ENCODE results near the gene STEAP4. TPM values are rescaled to one million over a fixed set of nuclear protein-coding genes. Genes with fewer than 3 reads are reported as not detected.

STEAP4 gene
- total RNA-seq, 1 donor from 2014 or later: 0.54 TPM

DNA sequence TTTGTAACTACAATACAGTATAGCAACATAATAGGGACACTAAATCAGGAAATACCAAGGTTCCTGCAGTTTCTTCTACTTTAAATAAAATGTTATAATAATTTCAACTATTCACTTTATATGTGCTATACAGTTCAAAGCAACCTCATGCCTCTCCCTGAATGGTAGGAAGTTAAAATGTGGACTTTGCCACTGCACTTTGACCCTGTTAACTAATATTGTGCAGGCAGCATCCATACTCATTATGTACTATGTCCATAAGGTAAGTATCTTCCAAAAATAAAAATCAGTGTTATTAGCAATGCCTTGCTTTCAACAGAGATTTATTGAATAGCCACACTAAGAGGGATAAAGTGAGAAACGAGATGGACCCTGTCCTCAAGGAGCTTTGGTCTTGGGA is 4.8 kb downstream of the STEAP4 start:
- TF ChIP-seq, protein P1, sequence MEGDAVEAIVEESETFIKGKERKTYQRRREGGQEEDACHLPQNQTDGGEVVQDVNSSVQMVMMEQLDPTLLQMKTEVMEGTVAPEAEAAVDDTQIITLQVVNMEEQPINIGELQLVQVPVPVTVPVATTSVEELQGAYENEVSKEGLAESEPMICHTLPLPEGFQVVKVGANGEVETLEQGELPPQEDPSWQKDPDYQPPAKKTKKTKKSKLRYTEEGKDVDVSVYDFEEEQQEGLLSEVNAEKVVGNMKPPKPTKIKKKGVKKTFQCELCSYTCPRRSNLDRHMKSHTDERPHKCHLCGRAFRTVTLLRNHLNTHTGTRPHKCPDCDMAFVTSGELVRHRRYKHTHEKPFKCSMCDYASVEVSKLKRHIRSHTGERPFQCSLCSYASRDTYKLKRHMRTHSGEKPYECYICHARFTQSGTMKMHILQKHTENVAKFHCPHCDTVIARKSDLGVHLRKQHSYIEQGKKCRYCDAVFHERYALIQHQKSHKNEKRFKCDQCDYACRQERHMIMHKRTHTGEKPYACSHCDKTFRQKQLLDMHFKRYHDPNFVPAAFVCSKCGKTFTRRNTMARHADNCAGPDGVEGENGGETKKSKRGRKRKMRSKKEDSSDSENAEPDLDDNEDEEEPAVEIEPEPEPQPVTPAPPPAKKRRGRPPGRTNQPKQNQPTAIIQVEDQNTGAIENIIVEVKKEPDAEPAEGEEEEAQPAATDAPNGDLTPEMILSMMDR (IDR thresholded peaks at IDR 0.05; ENCODE audit: unreplicated experiment): no peak
- peaks cover 4% of the 10 kb centered on the region for H3K4me1 Mint-ChIP-seq (ENCODE audit: unreplicated experiment)
- no peaks in the 10 kb centered on the region for H3K36me3 Mint-ChIP-seq (ENCODE audit: low read depth, unreplicated experiment)
- no peak overlapping the region for H3K27ac Mint-ChIP-seq (ENCODE audit: unreplicated experiment)
- H3K27me3 Mint-ChIP-seq (ENCODE audit: unreplicated experiment): no peaks in the 10 kb centered on the region
- DNase-seq (ENCODE audit: low spot score): no peak
- H3K9me3 Mint-ChIP-seq (ENCODE audit: unreplicated experiment): no peaks in the 10 kb centered on the region
- H3K4me3 Mint-ChIP-seq (ENCODE audit: unreplicated experiment): no peak overlapping the region

DNA sequence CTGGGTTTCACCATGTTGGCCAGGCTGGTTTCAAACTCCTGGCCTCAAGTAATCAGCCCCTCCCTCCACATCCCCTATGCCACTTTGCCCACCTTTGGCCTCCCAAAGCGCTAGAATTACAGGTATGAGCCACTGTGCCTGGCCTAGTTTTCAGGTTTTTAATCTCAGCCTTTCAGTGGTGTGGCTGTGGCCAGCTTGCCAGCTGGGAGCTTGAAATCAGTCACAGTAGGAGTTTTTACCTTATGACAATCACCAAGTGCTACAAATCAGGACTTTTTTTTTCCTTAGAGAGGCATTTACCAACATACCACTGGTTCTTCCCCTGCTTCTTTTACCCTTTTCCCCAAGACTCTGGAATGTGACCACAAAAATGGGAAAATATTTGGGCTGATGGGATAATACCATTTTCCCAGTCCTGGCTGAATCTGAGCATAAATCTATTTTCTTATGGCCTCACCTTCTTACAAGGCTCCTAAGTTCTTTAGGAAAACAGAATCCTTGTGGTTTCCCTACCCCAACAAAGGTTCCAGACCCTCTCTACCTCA is 6.2 kb downstream of the STEAP4 start:
- TF ChIP-seq, protein P1 (IDR thresholded peaks at IDR 0.05; ENCODE audit: unreplicated experiment): no peak
- no peak overlapping the region for H3K27ac Mint-ChIP-seq (ENCODE audit: unreplicated experiment)
- DNase-seq (ENCODE audit: low spot score): no peak
- no peaks in the 10 kb centered on the region for H3K4me1 Mint-ChIP-seq (ENCODE audit: unreplicated experiment)
- no peak overlapping the region for H3K4me3 Mint-ChIP-seq (ENCODE audit: unreplicated experiment)
- H3K36me3 Mint-ChIP-seq (ENCODE audit: low read depth, unreplicated experiment): no peaks in the 10 kb centered on the region
- H3K9me3 Mint-ChIP-seq (ENCODE audit: unreplicated experiment): no peaks in the 10 kb centered on the region
- H3K27me3 Mint-ChIP-seq (ENCODE audit: unreplicated experiment): no peaks in the 10 kb centered on the region

DNA sequence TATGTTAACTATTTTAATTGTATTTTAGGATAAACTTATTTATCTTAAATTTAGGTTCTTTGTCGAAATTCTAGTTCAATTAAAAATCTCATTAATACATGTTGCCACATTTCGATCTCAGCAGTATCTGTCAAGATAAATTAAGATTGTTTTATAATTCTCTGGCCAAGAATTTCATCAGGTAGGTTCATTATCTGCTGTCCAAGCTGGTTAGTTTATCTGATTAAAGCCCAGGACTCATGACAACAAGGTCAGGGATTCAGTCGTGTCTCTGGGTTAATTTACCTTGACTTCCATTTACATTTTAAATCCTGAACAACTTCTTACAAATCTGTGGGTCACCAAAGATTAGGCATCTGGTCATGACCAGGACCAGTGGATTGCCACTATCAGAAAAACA is 7.6 kb downstream of the STEAP4 start:
- Mint-ChIP-seq H3K9me3 (ENCODE audit: unreplicated experiment) (no peaks in the 10 kb centered on the region), H3K27ac (ENCODE audit: unreplicated experiment) (no peak overlapping the region), H3K36me3 (ENCODE audit: low read depth, unreplicated experiment) (no peaks in the 10 kb centered on the region), H3K4me3 (ENCODE audit: unreplicated experiment) (no peak overlapping the region), H3K27me3 (ENCODE audit: unreplicated experiment) (no peaks in the 10 kb centered on the region), H3K4me1 (ENCODE audit: unreplicated experiment) (no peaks in the 10 kb centered on the region)
- TF ChIP-seq, protein P1 (IDR thresholded peaks at IDR 0.05; ENCODE audit: unreplicated experiment): no peak
- DNase-seq (ENCODE audit: low spot score): no peak

DNA sequence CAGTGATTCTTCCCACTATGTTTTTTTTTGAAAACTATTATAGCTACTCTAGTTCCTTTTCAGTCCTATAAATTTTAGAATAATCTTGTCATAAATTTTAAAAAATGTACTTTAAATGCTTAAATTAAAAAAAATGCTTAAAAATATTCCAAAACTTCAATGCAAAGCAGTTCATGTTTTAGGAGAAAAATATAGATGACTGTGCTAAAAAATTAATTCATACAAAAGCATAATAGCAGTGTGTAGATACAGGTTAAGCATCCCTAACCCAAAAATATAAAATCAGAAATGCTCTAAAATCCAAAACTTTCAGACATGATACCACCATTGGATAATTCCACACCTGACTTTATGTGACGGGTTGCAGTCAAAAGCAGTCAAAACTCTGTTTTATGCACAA is 12.8 kb downstream of the STEAP4 start:
- Mint-ChIP-seq H3K27me3 (ENCODE audit: unreplicated experiment) (no peaks in the 10 kb centered on the region), H3K27ac (ENCODE audit: unreplicated experiment) (no peak overlapping the region), H3K4me1 (ENCODE audit: unreplicated experiment) (no peaks in the 10 kb centered on the region), H3K36me3 (ENCODE audit: low read depth, unreplicated experiment) (no peaks in the 10 kb centered on the region), H3K4me3 (ENCODE audit: unreplicated experiment) (no peak overlapping the region), H3K9me3 (ENCODE audit: unreplicated experiment) (no peaks in the 10 kb centered on the region)
- DNase-seq (ENCODE audit: low spot score): no peak
- TF ChIP-seq, protein P1 (IDR thresholded peaks at IDR 0.05; ENCODE audit: unreplicated experiment): no peak

GRCh38 chr7:88291398-88292173 is 15.1 kb downstream of the STEAP4 start:
- Mint-ChIP-seq H3K4me3 (ENCODE audit: unreplicated experiment) (no peak overlapping the region), H3K27ac (ENCODE audit: unreplicated experiment) (no peak overlapping the region), H3K27me3 (ENCODE audit: unreplicated experiment) (no peaks in the 10 kb centered on the region)

More at GRCh38 chr7:88291398-88292173, 15.1 kb downstream of the STEAP4 start:
- no peaks in the 10 kb centered on the region for H3K36me3 Mint-ChIP-seq (ENCODE audit: low read depth, unreplicated experiment)
- no peaks in the 10 kb centered on the region for H3K9me3 Mint-ChIP-seq (ENCODE audit: unreplicated experiment)
- no peak for DNase-seq (ENCODE audit: low spot score)
- H3K4me1 Mint-ChIP-seq (ENCODE audit: unreplicated experiment): no peaks in the 10 kb centered on the region
- TF ChIP-seq, protein P1 (IDR thresholded peaks at IDR 0.05; ENCODE audit: unreplicated experiment): no peak
